MM.1S (cell line): Measurements from ENCODE around the gene CPN2.

Experiments
- DNase-seq: peaks from one replicate; pipeline ENCODE4 v3.0.0-alpha.2; 2015
- H2AFZ ChIP-seq: fragments of 300-600 bp; sonication (generic); 2 replicates; pipeline ENCODE4 v1.6.0; 2016; ENCODE audit warnings: antibody characterized with exemption, low read length
- H3F3A ChIP-seq: fragments of 300-600 bp; sonication (generic); 2 replicates; pipeline ENCODE4 v1.6.1; 2016; ENCODE audit warnings: mild to moderate bottlenecking, antibody characterized with exemption, low read length, moderate library complexity, mixed read lengths; ENCODE audit not compliant: insufficient read depth
- H3K27ac ChIP-seq: fragments of 300-600 bp; sonication (generic); 2 replicates; pipeline ENCODE4 v1.5.1; 2016; ENCODE audit warnings: mild to moderate bottlenecking, low read length
- H3K27me3 ChIP-seq: fragments of 300-600 bp; sonication (generic); replicated peaks from 2 replicates; pipeline ENCODE4 v1.6.0; 2016; ENCODE audit warnings: low read length; ENCODE audit not compliant: insufficient read depth
- H3K36me3 ChIP-seq: fragments of 300-600 bp; sonication (generic); replicated peaks from 2 replicates; pipeline ENCODE4 v1.6.1; 2016; ENCODE audit warnings: mild to moderate bottlenecking, low read length, mixed read lengths; ENCODE audit not compliant: insufficient read depth
- H3K4me1 ChIP-seq: fragments of 300-600 bp; sonication (generic); 2 replicates; pipeline ENCODE4 v1.6.1; 2016; ENCODE audit warnings: low read length, mixed read lengths
- H3K4me2 ChIP-seq: fragments of 300-600 bp; sonication (generic); 2 replicates; pipeline ENCODE4 v1.6.0; 2016; ENCODE audit warnings: low read depth, low read length
- H3K4me3 ChIP-seq: fragments of 300-600 bp; sonication (generic); 2 replicates; pipeline ENCODE4 v1.5.1; 2016; ENCODE audit warnings: low read length, mixed read lengths
- H3K79me2 ChIP-seq: fragments of 300-600 bp; sonication (generic); 2 replicates; pipeline ENCODE4 v1.6.1; 2016; ENCODE audit warnings: mixed run types, low read length, mixed read lengths
- H3K9ac ChIP-seq: fragments of 300-600 bp; sonication (generic); 2 replicates; pipeline ENCODE4 v1.6.1; 2016; ENCODE audit warnings: low read length, mixed read lengths
- H3K9me2 ChIP-seq: fragments of 300-600 bp; sonication (generic); replicated peaks from 2 replicates; pipeline ENCODE4 v1.6.1; 2016; ENCODE audit warnings: mild to moderate bottlenecking, low read length, mixed read lengths; ENCODE audit not compliant: insufficient read depth
- H3K9me3 ChIP-seq: fragments of 300-600 bp; sonication (generic); replicated peaks from 2 replicates; pipeline ENCODE4 v1.6.1; 2016; ENCODE audit warnings: mild to moderate bottlenecking, low read length, mixed read lengths; ENCODE audit not compliant: insufficient read depth
- H4K20me1 ChIP-seq: fragments of 300-600 bp; sonication (generic); 2 replicates; pipeline ENCODE4 v1.6.1; 2016; ENCODE audit warnings: mild to moderate bottlenecking, low read length, moderate library complexity, mixed read lengths; ENCODE audit not compliant: insufficient read depth
- EZH2 ChIP-seq: fragments of 300-600 bp; sonication (generic); optimal IDR thresholded peaks from 2 replicates; pipeline ENCODE3; 2017; ENCODE audit warnings: low read depth, mild to moderate bottlenecking, antibody characterized with exemption, low read length, mixed read lengths
- EZH2phosphoT487 ChIP-seq: fragments of 300-600 bp; sonication (generic); IDR thresholded peaks from 2 replicates; pipeline ENCODE4 v1.6.1; 2018; ENCODE audit warnings: antibody characterized with exemption, low read length
- TF ChIP-seq, protein P1 (sequence below): fragments of 300-600 bp; sonication (generic); IDR thresholded peaks from 2 replicates; pipeline ENCODE4 v1.5.1; 2016; ENCODE audit warnings: antibody characterized with exemption, low read length, mixed read lengths

The CPN2 gene

DNA sequence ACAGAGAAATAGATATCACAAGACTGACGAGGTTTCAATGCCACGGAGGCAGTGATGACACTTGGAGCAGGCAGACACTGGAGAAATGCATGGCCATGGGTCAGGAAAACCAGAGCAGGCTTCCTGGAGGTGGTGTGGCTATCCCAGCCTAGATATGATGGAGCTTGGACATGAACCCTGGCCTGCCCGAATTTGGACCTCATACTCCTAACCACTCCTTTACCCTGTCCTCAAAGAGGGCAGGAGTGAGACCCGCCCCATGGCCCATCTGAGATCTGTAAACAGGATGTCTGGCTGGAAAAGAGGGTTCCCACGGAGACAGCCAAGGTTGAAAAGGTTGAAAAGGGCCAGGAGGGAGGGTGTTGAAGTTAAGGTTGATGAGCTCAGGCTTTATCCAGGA, 31.0 kb downstream of the CPN2 start:
- H3K27ac ChIP-seq = no peak overlapping the region
- no peak overlapping the region for H3K9ac ChIP-seq
- no peaks in the 10 kb centered on the region for H3K36me3 ChIP-seq
- H3F3A ChIP-seq = no peaks in the 10 kb centered on the region
- H2AFZ ChIP-seq = no peak overlapping the region
- H3K9me3 ChIP-seq = no peaks in the 10 kb centered on the region
- no peaks in the 10 kb centered on the region for H4K20me1 ChIP-seq
- TF ChIP-seq, protein P1, sequence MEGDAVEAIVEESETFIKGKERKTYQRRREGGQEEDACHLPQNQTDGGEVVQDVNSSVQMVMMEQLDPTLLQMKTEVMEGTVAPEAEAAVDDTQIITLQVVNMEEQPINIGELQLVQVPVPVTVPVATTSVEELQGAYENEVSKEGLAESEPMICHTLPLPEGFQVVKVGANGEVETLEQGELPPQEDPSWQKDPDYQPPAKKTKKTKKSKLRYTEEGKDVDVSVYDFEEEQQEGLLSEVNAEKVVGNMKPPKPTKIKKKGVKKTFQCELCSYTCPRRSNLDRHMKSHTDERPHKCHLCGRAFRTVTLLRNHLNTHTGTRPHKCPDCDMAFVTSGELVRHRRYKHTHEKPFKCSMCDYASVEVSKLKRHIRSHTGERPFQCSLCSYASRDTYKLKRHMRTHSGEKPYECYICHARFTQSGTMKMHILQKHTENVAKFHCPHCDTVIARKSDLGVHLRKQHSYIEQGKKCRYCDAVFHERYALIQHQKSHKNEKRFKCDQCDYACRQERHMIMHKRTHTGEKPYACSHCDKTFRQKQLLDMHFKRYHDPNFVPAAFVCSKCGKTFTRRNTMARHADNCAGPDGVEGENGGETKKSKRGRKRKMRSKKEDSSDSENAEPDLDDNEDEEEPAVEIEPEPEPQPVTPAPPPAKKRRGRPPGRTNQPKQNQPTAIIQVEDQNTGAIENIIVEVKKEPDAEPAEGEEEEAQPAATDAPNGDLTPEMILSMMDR = no peak
- no peak for TF ChIP-seq EZH2
- TF ChIP-seq EZH2phosphoT487 = no peak
- no peak overlapping the region for H3K4me3 ChIP-seq
- H3K27me3 ChIP-seq = no peaks in the 10 kb centered on the region
- no peak for DNase-seq
- no peaks in the 10 kb centered on the region for H3K79me2 ChIP-seq
- H3K4me1 ChIP-seq = peaks cover 2% of the 10 kb centered on the region
- no peaks in the 10 kb centered on the region for H3K9me2 ChIP-seq
- no peak overlapping the region for H3K4me2 ChIP-seq

DNA sequence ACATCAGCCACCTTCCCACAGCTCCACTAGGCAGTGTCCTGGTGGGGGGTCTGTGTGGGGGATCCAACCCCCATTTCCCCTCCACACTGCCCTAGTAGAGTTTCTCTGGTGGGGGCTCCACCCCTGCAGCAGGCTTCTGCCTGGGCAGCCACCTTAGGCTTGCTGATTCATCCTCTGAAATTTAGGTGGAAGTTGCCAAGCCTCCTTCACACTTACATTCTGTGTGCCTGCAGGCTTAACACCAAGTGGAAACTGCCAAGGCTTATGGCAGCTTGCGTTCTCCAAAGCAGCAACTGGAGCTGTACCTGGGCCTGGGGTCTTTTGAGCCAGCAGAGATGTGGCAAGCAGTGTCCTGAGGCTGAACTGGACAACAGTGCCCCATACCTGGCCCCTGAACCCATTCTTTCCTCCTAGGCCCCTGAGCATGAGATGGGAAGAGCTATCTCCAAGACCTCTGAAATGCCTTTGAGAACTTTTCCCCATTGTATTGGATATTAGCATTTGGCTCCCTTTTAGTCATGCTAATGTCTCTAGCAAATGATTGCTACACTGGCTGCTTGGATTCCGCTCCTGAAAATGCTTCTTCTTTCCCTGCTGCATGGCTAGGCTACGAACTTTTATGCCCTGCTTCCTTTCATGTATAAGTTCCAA, 32.5 kb downstream of the CPN2 start:
- no peak overlapping the region for H3K4me3 ChIP-seq
- no peaks in the 10 kb centered on the region for H3K27me3 ChIP-seq
- H3K4me1 ChIP-seq = peaks cover 6% of the 10 kb centered on the region
- no peak overlapping the region for H3K4me2 ChIP-seq
- no peaks in the 10 kb centered on the region for H3F3A ChIP-seq
- no peak overlapping the region for H3K9ac ChIP-seq
- H2AFZ ChIP-seq = no peak overlapping the region
- H3K79me2 ChIP-seq = no peaks in the 10 kb centered on the region
- no peak for DNase-seq
- no peaks in the 10 kb centered on the region for H3K9me2 ChIP-seq
- no peak for TF ChIP-seq EZH2phosphoT487
- TF ChIP-seq, protein P1 = no peak
- TF ChIP-seq EZH2 = no peak
- no peaks in the 10 kb centered on the region for H4K20me1 ChIP-seq
- H3K9me3 ChIP-seq = no peaks in the 10 kb centered on the region
- no peaks in the 10 kb centered on the region for H3K36me3 ChIP-seq
- no peak overlapping the region for H3K27ac ChIP-seq

DNA sequence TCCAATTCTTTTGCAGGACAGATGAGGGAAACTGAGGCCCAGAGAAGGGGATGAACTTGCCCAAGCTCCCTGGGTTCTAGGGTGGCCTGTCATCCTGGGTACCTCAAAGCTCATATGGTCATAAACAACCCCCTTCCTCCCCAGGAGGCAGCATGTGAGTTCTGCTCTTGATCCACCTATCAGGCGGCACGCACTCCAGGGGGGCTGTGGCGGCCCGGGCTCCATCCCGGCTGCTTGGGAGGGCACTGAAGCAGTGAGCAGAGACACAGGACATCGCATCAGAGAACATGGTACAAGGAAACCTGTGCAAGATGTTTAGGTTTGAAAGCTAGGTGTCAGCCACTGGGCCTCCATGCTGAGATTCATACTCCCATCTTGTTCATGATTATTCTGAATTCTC, 34.2 kb downstream of the CPN2 start:
- no peaks in the 10 kb centered on the region for H3K9me2 ChIP-seq
- no peaks in the 10 kb centered on the region for H3K27me3 ChIP-seq
- no peaks in the 10 kb centered on the region for H4K20me1 ChIP-seq
- H3K4me1 ChIP-seq = peaks cover 6% of the 10 kb centered on the region
- no peak overlapping the region for H2AFZ ChIP-seq
- no peak overlapping the region for H3K27ac ChIP-seq
- H3K4me2 ChIP-seq = no peak overlapping the region
- TF ChIP-seq EZH2phosphoT487 (no peak), EZH2 (no peak)
- TF ChIP-seq, protein P1 = no peak
- no peak for DNase-seq
- no peak overlapping the region for H3K9ac ChIP-seq
- H3K79me2 ChIP-seq = no peaks in the 10 kb centered on the region
- no peaks in the 10 kb centered on the region for H3K9me3 ChIP-seq
- no peaks in the 10 kb centered on the region for H3K36me3 ChIP-seq
- no peaks in the 10 kb centered on the region for H3F3A ChIP-seq
- no peak overlapping the region for H3K4me3 ChIP-seq
